SK-N-SH treated with all-trans-retinoic acid at 6 μM for 48 hours (cell line): ENCODE results near the gene OFD1.

Experiments used
- ATAC-seq: fragments of 200-7000 bp; cut with Tn5 transposase; 3 replicates; pipeline ENCODE4 v1.9.1; 2020; ENCODE audit warnings: mild to moderate bottlenecking, moderate library complexity
- ARNTL ChIP-seq: fragments of 450-650 bp; formaldehyde crosslinking; IDR thresholded peaks from 2 replicates; pipeline ENCODE4 v1.5.0; 2020; ENCODE audit warnings: low read depth, mild to moderate bottlenecking, moderate library complexity, borderline replicate concordance
- CREB5 ChIP-seq: fragments of 250-450 bp; sonication (Bioruptor Pico); IDR thresholded peaks from 2 replicates; pipeline ENCODE4 v1.5.1; 2020; ENCODE audit warnings: low read depth, mild to moderate bottlenecking, moderate library complexity
- CSDC2 ChIP-seq: fragments of 250-450 bp; sonication (Bioruptor Pico); IDR thresholded peaks from 2 replicates; pipeline ENCODE4 v1.5.0; 2020; ENCODE audit warnings: mild to moderate bottlenecking, moderate library complexity
- CSRNP3 ChIP-seq: fragments of 250-450 bp; sonication (Bioruptor Pico); IDR thresholded peaks from 2 replicates; pipeline ENCODE4 v1.5.1; 2021; ENCODE audit warnings: mild to moderate bottlenecking, moderate library complexity
- GLIS3 ChIP-seq: fragments of 250-450 bp; sonication (Bioruptor Pico); IDR thresholded peaks from 2 replicates; pipeline ENCODE4 v1.5.0; 2020; ENCODE audit warnings: mild to moderate bottlenecking, moderate library complexity
- ISL1 ChIP-seq: fragments of 250-450 bp; sonication (Bioruptor Pico); IDR thresholded peaks from 2 replicates; pipeline ENCODE4 v2.1.2; 2022; ENCODE audit warnings: mild to moderate bottlenecking, moderate library complexity
- OSR1 ChIP-seq: fragments of 250-450 bp; sonication (Bioruptor Pico); IDR thresholded peaks from 2 replicates; pipeline ENCODE4 v1.8.0; 2022; ENCODE audit warnings: moderate library complexity, mild to moderate bottlenecking, inconsistent platforms
- PATZ1 ChIP-seq: fragments of 250-450 bp; sonication (Bioruptor Pico); IDR thresholded peaks from 2 replicates; pipeline ENCODE4 v1.8.0; 2020; ENCODE audit warnings: mild to moderate bottlenecking, moderate library complexity, borderline replicate concordance
- POU6F1 ChIP-seq: fragments of 250-450 bp; sonication (Bioruptor Pico); IDR thresholded peaks from 2 replicates; pipeline ENCODE4 v1.8.0; 2021; ENCODE audit warnings: low read depth, mild to moderate bottlenecking, moderate library complexity, borderline replicate concordance
- RARB ChIP-seq: fragments of 250-450 bp; sonication (Bioruptor Pico); IDR thresholded peaks from 2 replicates; pipeline ENCODE4 v1.8.0; 2021; ENCODE audit warnings: mild to moderate bottlenecking, moderate library complexity
- TCF4 ChIP-seq: fragments of 250-450 bp; sonication (Bioruptor Pico); IDR thresholded peaks from 2 replicates; pipeline ENCODE4 v1.8.0; 2021; ENCODE audit warnings: mild to moderate bottlenecking, moderate library complexity, borderline replicate concordance
- TOX ChIP-seq: fragments of 250-450 bp; sonication (Bioruptor Pico); IDR thresholded peaks from 2 replicates; pipeline ENCODE4 v1.8.0; 2021; ENCODE audit warnings: mild to moderate bottlenecking, moderate library complexity, borderline replicate concordance
- TSHZ2 ChIP-seq: fragments of 250-450 bp; sonication (Bioruptor Pico); IDR thresholded peaks from 2 replicates; pipeline ENCODE4 v1.5.0; 2020; ENCODE audit warnings: mild to moderate bottlenecking, moderate library complexity
- ZC3H10 ChIP-seq: fragments of 250-450 bp; sonication (Bioruptor Pico); IDR thresholded peaks from 2 replicates; pipeline ENCODE4 v1.5.1; 2021; ENCODE audit warnings: mild to moderate bottlenecking, moderate library complexity
- ZFP3 ChIP-seq: fragments of 250-450 bp; sonication (Bioruptor Pico); IDR thresholded peaks from 2 replicates; pipeline ENCODE4 v1.5.0; 2020; ENCODE audit warnings: mild to moderate bottlenecking, moderate library complexity
- ZFP30 ChIP-seq: fragments of 450-650 bp; formaldehyde crosslinking; IDR thresholded peaks from 2 replicates; pipeline ENCODE4 v1.5.0; 2022; ENCODE audit warnings: mild to moderate bottlenecking, moderate library complexity
- ZNF70 ChIP-seq: fragments of 450-650 bp; formaldehyde crosslinking; IDR thresholded peaks from 2 replicates; pipeline ENCODE4 v1.5.0; 2020; ENCODE audit warnings: mild to moderate bottlenecking, moderate library complexity
- ZNF8 ChIP-seq: fragments of 450-650 bp; formaldehyde crosslinking; IDR thresholded peaks from 2 replicates; pipeline ENCODE4 v1.5.0; 2020; ENCODE audit warnings: mild to moderate bottlenecking, moderate library complexity

The OFD1 gene

GRCh38 chrX:13778916-13779315 lies 44.4 kb downstream of the OFD1 start:
- TF ChIP-seq ZFP30 (CRISPR knock-in tag) (no peak), PATZ1 (CRISPR knock-in tag) (no peak), OSR1 (no peak), TSHZ2 (CRISPR knock-in tag) (no peak), CSRNP3 (no peak), TOX (no peak)
- peak; percentile 73 for ATAC-seq

GRCh38 chrX:13780868-13781427 lies 46.4 kb downstream of the OFD1 start:
- no peak for TF ChIP-seq ZFP30 (CRISPR knock-in tag)
- no peak for TF ChIP-seq OSR1
- TF ChIP-seq ARNTL (CRISPR knock-in tag), result no peak
- no peak for TF ChIP-seq POU6F1 (CRISPR knock-in tag)
- TF ChIP-seq CREB5 (CRISPR knock-in tag), result no peak
- no peak for TF ChIP-seq ZNF8 (CRISPR knock-in tag)
- TF ChIP-seq CSDC2 (CRISPR knock-in tag), result no peak
- no peak for TF ChIP-seq GLIS3 (CRISPR knock-in tag)
- no peak for ATAC-seq

GRCh38 chrX:13786048-13786447 lies 51.5 kb downstream of the OFD1 start:
- no peak for ATAC-seq
- no peak for TF ChIP-seq ZFP3 (CRISPR knock-in tag)
- TF ChIP-seq GLIS3 (CRISPR knock-in tag), result no peak
- no peak for TF ChIP-seq TCF4 (CRISPR knock-in tag)
- TF ChIP-seq CSDC2 (CRISPR knock-in tag), result no peak
- TF ChIP-seq ZC3H10 (CRISPR knock-in tag), result no peak

GRCh38 chrX:13790206-13791131 lies 55.9 kb downstream of the OFD1 start:
- no peak for ATAC-seq
- no peak for TF ChIP-seq ZFP3 (CRISPR knock-in tag)

- ATAC-seq, result no peak
- TF ChIP-seq CREB5 (CRISPR knock-in tag) (no peak), POU6F1 (CRISPR knock-in tag) (no peak), PATZ1 (CRISPR knock-in tag) (no peak), ISL1 (CRISPR knock-in tag) (no peak), ZNF70 (CRISPR knock-in tag) (no peak), RARB (CRISPR knock-in tag) (no peak)
These were observed 56.6 kb downstream of the OFD1 start for GRCh38 chrX:13791145-13791544.
